GM12864 (cell line): Measurements from ENCODE around the gene IP6K3.

ENCODE experiments used
- DNase-seq: peaks from one replicate; pipeline ENCODE4 v3.0.0-alpha.2; 2011; ENCODE audit warnings: low read depth
- H3K4me3 ChIP-seq: 2 replicates; pipeline ENCODE4 v1.5.1; 2011; ENCODE audit warnings: mild to moderate bottlenecking, low read depth, low read length, control low read depth
- TF ChIP-seq, protein P1 (sequence below): IDR thresholded peaks from 2 replicates; pipeline ENCODE4 v1.5.1; 2011; ENCODE audit warnings: low read depth, mild to moderate bottlenecking, moderate library complexity, low read length, control low read depth, inconsistent platforms; ENCODE audit errors: missing control alignments

IP6K3 gene

DNA sequence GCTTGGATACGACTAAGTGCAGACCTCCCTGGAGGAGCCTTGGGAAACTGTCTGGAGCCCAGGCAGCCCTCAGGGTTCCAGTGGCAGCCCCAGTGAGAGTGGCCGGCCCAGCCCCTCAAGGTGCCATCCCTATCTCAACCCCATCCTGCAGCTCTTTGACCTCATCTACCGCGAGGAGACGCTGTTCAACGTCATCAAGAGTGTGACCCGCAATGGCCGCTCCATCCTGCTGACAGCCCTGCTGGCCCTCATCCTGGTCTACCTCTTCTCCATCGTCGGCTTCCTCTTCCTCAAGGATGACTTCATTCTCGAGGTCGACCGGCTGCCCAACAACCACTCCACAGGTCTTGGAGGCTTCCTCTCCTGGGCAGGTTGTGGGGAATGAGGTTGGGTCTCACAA lies 55.9 kb downstream of the IP6K3 start:
- TF ChIP-seq, protein P1, sequence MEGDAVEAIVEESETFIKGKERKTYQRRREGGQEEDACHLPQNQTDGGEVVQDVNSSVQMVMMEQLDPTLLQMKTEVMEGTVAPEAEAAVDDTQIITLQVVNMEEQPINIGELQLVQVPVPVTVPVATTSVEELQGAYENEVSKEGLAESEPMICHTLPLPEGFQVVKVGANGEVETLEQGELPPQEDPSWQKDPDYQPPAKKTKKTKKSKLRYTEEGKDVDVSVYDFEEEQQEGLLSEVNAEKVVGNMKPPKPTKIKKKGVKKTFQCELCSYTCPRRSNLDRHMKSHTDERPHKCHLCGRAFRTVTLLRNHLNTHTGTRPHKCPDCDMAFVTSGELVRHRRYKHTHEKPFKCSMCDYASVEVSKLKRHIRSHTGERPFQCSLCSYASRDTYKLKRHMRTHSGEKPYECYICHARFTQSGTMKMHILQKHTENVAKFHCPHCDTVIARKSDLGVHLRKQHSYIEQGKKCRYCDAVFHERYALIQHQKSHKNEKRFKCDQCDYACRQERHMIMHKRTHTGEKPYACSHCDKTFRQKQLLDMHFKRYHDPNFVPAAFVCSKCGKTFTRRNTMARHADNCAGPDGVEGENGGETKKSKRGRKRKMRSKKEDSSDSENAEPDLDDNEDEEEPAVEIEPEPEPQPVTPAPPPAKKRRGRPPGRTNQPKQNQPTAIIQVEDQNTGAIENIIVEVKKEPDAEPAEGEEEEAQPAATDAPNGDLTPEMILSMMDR, result no peak
- no peak for DNase-seq

DNA sequence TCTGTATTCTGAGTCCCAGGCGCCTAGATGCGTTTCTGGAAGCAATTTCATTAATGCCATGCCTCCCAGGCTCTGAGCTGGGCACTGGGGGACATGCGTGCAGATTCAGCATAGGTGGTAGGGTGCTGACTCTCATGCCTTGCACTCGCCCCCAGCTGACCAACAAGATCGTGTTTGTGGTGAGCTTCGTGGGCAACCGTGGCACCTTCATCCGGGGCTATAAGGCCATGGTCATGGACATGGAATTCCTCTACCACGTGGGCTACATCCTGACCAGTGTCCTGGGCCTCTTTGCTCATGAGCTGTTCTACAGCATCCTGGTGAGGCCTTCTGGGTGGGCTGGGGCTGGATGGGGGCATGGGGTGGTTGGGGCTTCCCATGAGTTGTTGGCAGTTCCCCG lies 56.8 kb downstream of the IP6K3 start:
- no peak overlapping the region for H3K4me3 ChIP-seq
- no peak for DNase-seq
- TF ChIP-seq, protein P1, result no peak

More for the DNA sequence above, 55.9 kb downstream of the IP6K3 start:
- H3K4me3 ChIP-seq, result no peak overlapping the region

DNA sequence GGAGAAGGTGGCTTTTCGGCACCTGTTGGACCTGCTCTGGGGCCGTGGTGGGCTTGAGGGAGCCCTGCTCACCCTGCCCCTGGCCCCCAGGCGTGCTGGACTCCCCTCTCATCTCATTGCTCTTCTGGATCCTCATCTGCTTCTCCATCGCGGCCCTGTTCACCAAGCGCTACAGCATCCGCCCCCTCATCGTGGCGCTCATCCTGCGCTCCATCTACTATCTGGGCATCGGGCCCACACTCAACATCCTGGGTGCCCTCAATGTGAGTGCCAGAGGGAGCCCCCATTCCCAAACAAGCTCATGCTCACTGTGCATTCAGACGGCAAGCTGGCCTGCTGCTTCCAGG lies 57.6 kb downstream of the IP6K3 start:
- TF ChIP-seq, protein P1, result no peak
- no peak overlapping the region for H3K4me3 ChIP-seq
- DNase-seq, result no peak

DNA sequence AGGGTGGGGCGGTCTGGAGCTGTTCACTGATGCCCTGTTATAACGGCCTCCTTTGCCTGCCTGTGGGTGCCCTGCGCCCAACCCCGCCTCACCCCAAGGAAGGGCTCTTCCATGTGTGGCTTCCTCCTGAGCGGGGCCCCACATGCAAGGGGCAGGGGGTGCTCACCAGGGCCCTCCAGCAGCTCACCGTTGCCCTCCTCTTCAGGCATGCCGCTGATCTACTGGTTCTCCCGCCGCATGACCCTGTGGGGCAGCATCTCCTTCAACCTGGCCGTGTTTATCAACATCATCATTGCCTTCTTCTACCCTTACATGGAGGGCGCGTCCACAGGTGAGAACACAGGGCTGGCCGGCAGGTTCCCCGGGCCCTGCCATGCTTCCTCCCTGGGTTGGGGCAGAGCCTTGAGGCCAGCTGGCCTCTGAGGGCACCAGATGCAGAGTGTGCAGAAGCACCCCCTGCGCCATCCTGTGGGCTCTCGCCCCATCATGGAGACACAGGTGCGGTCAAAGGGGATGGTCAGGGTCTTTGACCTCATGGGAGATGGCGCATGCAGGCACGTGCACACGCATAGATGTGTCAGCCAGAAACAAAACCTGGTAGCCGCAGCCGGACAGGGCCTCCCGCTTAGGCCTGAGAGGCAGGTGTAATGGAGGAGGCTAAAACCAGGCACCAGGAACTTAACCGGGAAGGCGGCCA lies 58.1 kb downstream of the IP6K3 start:
- no peak for DNase-seq
- no peak overlapping the region for H3K4me3 ChIP-seq
- TF ChIP-seq, protein P1, result no peak

DNA sequence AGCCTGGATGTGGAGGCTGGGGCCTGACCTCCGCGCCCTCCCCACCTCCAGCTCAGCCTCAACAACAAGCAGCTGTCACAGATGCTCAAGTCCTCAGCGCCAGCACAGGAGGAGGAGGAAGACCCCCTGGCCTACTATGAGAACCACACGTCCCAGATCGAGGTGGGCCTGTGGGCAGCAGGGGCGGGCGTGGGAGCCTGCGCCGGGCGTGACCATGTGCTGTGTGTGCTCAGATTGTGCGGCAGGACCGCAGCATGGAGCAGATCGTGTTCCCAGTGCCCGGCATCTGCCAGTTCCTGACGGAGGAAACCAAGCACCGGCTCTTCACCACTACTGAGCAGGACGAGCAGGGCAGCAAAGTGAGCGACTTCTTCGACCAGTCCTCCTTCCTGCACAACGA lies 58.7 kb downstream of the IP6K3 start:
- no peak overlapping the region for H3K4me3 ChIP-seq
- TF ChIP-seq, protein P1, result no peak
- DNase-seq, result no peak

DNA sequence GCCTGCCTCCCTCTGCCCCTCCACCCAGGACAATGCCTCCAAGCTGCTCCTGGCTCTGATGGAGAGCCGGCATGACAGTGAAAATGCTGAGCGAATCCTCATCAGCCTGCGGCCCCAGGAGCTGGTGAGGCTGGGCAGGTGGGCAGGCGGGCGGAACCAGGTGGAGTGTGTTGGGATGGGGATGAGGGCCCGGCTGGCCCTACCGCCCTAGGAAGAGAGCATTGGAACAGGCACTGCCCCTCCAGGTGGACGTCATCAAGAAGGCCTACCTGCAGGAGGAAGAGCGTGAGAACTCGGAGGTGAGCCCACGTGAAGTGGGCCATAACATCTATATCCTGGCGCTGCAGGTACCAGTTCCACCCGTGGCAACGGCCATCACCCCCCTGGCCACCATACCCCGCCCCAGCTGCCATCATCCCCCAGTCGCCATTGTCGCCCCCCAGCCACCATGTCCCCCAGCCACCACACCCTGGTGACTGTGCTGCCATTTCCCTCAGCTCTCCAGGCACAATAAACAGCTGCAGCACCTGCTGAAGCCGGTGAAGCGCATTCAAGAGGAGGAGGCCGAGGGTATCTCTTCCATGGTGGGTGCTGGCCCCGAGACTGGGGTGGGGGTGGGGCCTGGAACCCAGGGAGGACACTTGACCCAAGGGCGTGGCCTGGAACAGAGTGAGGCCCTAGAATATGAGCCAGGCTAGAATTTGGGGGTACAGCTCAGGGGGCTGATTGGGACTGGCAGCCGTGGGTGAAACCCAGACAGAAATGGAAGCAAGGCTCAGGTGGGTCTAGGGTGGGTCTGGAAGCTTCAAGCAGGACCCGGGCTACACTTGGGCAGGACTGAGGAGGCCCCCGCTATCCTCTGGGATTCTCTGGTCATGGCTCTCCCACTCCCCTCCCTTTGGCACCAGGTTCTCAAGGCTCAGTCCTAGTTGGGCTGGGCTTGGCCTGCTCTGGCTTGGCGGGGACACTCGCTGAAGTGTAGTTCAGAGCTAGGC lies 59.4 kb downstream of the IP6K3 start:
- DNase-seq, result no peak
- TF ChIP-seq, protein P1, result no peak
- H3K4me3 ChIP-seq, result no peak overlapping the region
